Measurements from ENCODE around the gene SMIM31. TPM values are rescaled to one million over a fixed set of nuclear protein-coding genes. Genes with fewer than 3 reads are reported as not detected.

The SMIM31 gene
- total and polyA plus RNA-seq, 9 donors: 0.12 TPM; not detected in 8

DNA sequence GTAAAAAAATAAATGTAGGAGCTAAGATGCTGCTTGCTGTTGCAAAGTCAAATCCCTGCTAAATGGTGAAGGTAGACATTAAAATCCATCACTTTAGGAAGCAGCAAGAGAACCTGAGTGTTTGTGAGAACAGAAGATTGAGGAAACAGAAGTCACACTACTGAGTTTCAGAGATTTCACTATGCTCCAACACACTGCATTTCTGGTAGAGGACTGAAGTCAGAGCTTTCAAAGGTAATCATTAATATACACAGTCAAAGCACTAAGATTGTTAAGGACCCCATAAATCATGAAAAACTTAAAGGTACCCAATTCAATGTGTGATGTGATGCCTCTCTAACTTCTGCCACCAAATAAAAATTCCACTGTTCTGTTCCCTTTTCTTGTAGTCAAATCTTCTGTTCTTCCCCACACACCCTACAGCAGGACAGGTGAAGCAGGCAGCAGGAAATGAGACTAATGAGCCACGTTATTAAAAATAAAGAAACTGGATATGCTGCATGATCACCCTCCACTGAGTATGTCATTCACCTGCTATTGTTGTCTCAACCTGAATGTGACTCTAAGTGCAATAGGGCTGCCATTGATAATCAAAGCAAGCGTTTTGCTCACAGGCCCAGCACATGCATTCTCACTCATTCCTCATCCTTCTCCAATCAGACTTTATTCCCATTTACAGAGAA lies 94.2 kb downstream of the SMIM31 start:
- 58 to 89% (median 77%) methylated on average over 2 of the region's 2 CpGs for WGBS, 3 donors
- H3K27me3 ChIP-seq: no peaks in the 10 kb centered on the region
- TF ChIP-seq EP300 (IDR thresholded peaks at IDR 0.05): no peak
- TF ChIP-seq POLR2A (IDR thresholded peaks at IDR 0.05): no peak
- no peak for TF ChIP-seq CTCF (IDR thresholded peaks at IDR 0.05)

More for the DNA sequence above, 94.2 kb downstream of the SMIM31 start:
- Histone ChIP-seq H3K9me3 (no peaks in the 10 kb centered on the region), H3K27ac (no peak overlapping the region), H3K4me1 (ENCODE audit: insufficient read depth) (no peaks in the 10 kb centered on the region), H3K4me3 (no peak overlapping the region), H3K36me3 (no peaks in the 10 kb centered on the region)
- intact Hi-C loops (cut with DNase I): no loop called here
- DNase-seq: no peak

Small RNA genes within 50 kb of the gene (small RNA-seq; reads per million reads assigned to genes)
- not detected for gene RNU6-668P

Other genes starting within 250 kb of the SMIM31 start
- under 1 TPM in 1 of 7 donors, not detected in 6; 0.10 TPM for gene APELA, start 123.0 kb downstream of the SMIM31 start, total RNA-seq
- gene APELA, start 123.0 kb downstream of the SMIM31 start, polyA plus RNA-seq: not detected
- 1 to 10 TPM in 5 of 7 donors, under 1 TPM in 2; 0.36 to 3.4 (median 1.8) TPM for gene TRIM61, start 223.5 kb downstream of the SMIM31 start, total RNA-seq
- gene TRIM61, start 223.5 kb downstream of the SMIM31 start, polyA plus RNA-seq: 1 to 10 TPM; 1.5 to 1.9 TPM